LNCaP clone FGC (cell line): Measurements from ENCODE around the gene SLC2A4RG.

Source experiments
- DNase-seq: peaks from one replicate; pipeline ENCODE4 v3.0.0-alpha.2; 2011; ENCODE audit warnings: low read depth
- H3K4me3 ChIP-seq: 2 replicates; pipeline ENCODE4 v1.5.1; 2011; ENCODE audit warnings: mild to moderate bottlenecking, low read depth, low read length, control low read depth
- CTCF ChIP-seq: IDR thresholded peaks from 2 replicates; pipeline ENCODE4 v1.5.1; 2012; ENCODE audit warnings: mild to moderate bottlenecking; ENCODE audit not compliant: control insufficient read depth, insufficient read depth; ENCODE audit errors: extremely low read depth

Gene SLC2A4RG

DNA sequence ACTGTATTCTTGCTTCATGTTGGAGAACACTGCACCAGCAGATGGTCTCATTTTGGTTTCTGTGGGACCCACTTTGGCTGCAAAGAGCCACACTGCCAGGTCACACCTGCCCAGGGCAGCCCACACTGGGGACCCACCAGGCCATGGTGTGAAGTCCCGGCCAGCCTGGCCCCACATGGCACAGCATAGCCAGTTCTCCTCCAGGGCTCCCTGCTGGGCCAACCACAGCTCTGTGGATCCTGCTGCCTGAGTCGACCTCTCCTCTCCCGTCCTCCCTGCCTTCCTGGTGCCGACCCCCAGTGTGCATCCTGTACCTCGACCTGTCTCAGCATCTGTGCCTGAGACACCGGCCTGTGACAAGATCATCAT is 34.8 kb upstream of the SLC2A4RG start:
- no peak for TF ChIP-seq CTCF
- DNase-seq: no peak
- no peak overlapping the region for H3K4me3 ChIP-seq

- no peak overlapping the region for H3K4me3 ChIP-seq
- TF ChIP-seq CTCF: no peak
- DNase-seq: no peak
These were observed 34.1 kb upstream of the SLC2A4RG start for GRCh38 chr20:63705232-63706026.

DNA sequence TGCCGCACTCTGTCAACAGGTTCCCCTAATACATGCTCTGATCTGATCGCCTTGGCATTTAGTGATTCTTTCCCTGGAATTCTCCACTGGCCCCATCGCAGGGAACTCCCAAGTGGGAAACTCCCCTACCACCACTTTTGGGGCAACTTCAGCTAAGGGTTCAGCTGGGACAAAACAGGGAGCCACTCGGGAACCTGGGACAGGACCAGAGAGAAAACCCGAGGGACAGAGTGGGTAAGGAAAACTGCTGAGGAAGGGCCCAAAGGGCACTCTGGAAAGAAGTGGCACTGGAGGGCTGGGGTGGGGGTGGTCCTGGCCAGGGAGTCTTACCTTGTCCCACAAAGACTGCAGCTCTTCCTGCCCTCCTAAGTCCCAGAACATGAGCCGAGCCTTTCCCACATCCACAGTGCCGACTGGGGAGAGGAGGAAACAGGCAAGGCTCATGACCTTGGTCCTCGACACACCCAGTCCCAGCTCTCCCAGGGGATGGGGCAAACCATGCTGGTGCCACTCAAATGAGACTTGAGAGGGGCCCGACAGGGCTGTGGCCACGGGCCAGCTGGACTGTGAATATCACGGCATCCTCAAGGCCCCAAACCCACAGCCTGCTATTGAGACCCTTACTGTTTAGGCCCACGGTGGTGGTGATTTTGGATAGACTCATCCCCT is 33.4 kb upstream of the SLC2A4RG start:
- H3K4me3 ChIP-seq: peak overlapping the region; percentile 95
- TF ChIP-seq CTCF: no peak
- no peak for DNase-seq

DNA sequence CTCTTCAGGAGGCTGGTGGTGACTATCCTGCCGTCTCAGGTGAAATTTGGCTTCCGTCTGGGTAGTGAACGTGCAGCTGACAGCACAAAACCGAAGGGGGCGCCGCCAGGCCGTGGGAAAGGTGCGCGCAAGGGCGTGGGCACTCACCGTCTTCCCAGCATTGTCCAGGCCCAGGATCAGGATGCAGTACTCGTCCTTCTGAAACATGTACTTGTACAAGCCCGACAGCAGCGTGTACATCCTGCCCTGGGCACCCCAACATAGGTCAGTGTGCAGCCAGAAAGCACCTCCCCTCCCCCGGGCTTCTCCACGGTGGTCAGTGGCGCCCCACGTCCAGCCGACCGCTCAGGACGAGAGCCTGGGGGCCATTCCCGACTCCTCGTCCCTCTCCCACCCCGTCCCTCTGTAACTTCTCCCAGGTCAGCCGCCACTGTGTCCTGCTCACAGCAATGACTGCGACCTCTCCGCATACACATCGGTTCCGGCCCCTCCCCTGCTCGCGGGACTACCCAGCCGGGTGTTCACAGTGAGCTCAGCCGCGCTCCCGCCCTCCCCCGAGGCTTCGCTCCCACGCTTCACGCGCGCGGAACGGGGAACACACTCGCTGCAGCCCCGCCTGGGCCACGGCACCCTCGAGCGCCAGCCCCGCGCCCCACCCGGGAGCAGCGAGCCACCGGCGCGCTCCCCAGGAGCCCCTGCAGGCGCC is 32.6 kb upstream of the SLC2A4RG start:
- H3K4me3 ChIP-seq: peak overlapping the region; percentile 95
- peak; percentile 83 for TF ChIP-seq CTCF
- DNase-seq: peak; percentile 53

- peak; percentile 48 for DNase-seq
- TF ChIP-seq CTCF: no peak
- H3K4me3 ChIP-seq: peak within 1 kb of the TSS; percentile 95
These were observed 31.8 kb upstream of the SLC2A4RG start, which contains the start of the genes ARFRP1 and ZGPAT for GRCh38 chr20:63707558-63708300. ARFRP1 (minus strand) TSS chr20:63707976; CDS start chr20:63707091, 885 bp downstream. ZGPAT (plus strand) TSS chr20:63708039; CDS start chr20:63708581, 542 bp downstream.
